SK-N-MC (cell line): ENCODE data around the gene TARP.

Source experiments
- EZH2 ChIP-seq: fragments of 200-600 bp; sonication (generic); IDR thresholded peaks from one replicate; pipeline ENCODE4 v1.6.1; 2017; ENCODE audit warnings: antibody characterized with exemption
- FOXP2 ChIP-seq: optimal IDR thresholded peaks from 2 replicates; pipeline ENCODE3; 2011; ENCODE audit warnings: mild to moderate bottlenecking, moderate library complexity; ENCODE audit not compliant: insufficient read depth; ENCODE audit errors: extremely low read length, control extremely low read depth
- POLR2AphosphoS5 ChIP-seq: IDR thresholded peaks from 2 replicates; pipeline ENCODE4 v1.6.1; 2012; ENCODE audit warnings: mild to moderate bottlenecking, low read depth, low read length, borderline replicate concordance

- TF ChIP-seq EZH2 = no peak
- no peak for TF ChIP-seq FOXP2
- TF ChIP-seq POLR2AphosphoS5 = no peak
Observed at GRCh38 chr7:38283107-38283506, 9.7 kb upstream of the TARP start.
